Immature natural killer cell (primary cell): ENCODE measurements around the gene ASCL2. TPM values are rescaled to one million over a fixed set of nuclear protein-coding genes. Genes with fewer than 3 reads are reported as not detected.

Experiments used
- DNase-seq, 3 donors: peaks; one replicate each; pipeline ENCODE4 v3.0.0; 2022; ENCODE audit warnings: mixed read lengths in 1 of 3
- H3K27ac Mint-ChIP-seq, 6 donors: one replicate each; pipeline ENCODE4 v1.8.0; 2020; ENCODE audit warnings: mixed read lengths in 6 of 6, mild to moderate bottlenecking in 5 of 6, inconsistent platforms in 4 of 6, moderate library complexity in 3 of 6
- H3K27me3 Mint-ChIP-seq, 3 donors: one replicate each; pipeline ENCODE4 v1.8.0; 2020 to 2021; ENCODE audit warnings: low read depth in 3 of 3, mild to moderate bottlenecking in 3 of 3, mixed read lengths in 3 of 3, moderate library complexity in 3 of 3, inconsistent platforms in 1 of 3
- H3K36me3 Mint-ChIP-seq, 3 donors: one replicate each; pipeline ENCODE4 v1.8.0; 2020; ENCODE audit warnings: mixed read lengths in 3 of 3, inconsistent platforms in 2 of 3, mild to moderate bottlenecking in 2 of 3
- H3K4me1 Mint-ChIP-seq, 2 donors: one replicate each; pipeline ENCODE4 v1.8.0; 2020; ENCODE audit warnings: inconsistent platforms in 2 of 2, mild to moderate bottlenecking in 2 of 2, mixed read lengths in 2 of 2, moderate library complexity in 1 of 2
- H3K4me3 Mint-ChIP-seq, 5 donors: one replicate each; pipeline ENCODE4 v1.8.0; 2020; ENCODE audit warnings: mild to moderate bottlenecking in 5 of 5, mixed read lengths in 5 of 5, inconsistent platforms in 3 of 5, moderate library complexity in 3 of 5
- H3K9me3 Mint-ChIP-seq, 6 donors: one replicate each; pipeline ENCODE4 v1.8.0; 2020; ENCODE audit warnings: mild to moderate bottlenecking in 6 of 6, mixed read lengths in 6 of 6, inconsistent platforms in 4 of 6, moderate library complexity in 3 of 6
- polyA plus RNA-seq, 3 donors: library from polyadenylated mRNA; unstranded; fragments of 300-500 nt; fragmentation: Illumina TruSeq; gene quantifications; one replicate each; pipeline ENCODE4 v1.2.3, GENCODE V29; 2021

Gene ASCL2
- polyA plus RNA-seq, 3 donors from 2014 or later = 9.7 to 60.0 (median 18.2) TPM

GRCh38 chr11:2262301-2263070 lies 7.9 kb downstream of the ASCL2 start:
- H3K36me3 Mint-ChIP-seq = peaks cover 0 to 5% (median 0%) of the 10 kb centered on the region in 3 donors
- H3K27ac Mint-ChIP-seq = peak overlapping the region in 3 of 6 donors; percentile 19 to 79 (median 20)
- peaks cover 0 to 17% (median 6%) of the 10 kb centered on the region in 3 donors for H3K27me3 Mint-ChIP-seq
- no peak for DNase-seq
- H3K4me1 Mint-ChIP-seq = peaks cover 24 to 33% of the 10 kb centered on the region in 2 donors
- no peak overlapping the region for H3K4me3 Mint-ChIP-seq
- H3K9me3 Mint-ChIP-seq = no peaks in the 10 kb centered on the region

- no peak for DNase-seq
- H3K27ac Mint-ChIP-seq = peak overlapping the region in 2 of 6 donors; percentile 19 to 79
- peaks cover 0 to 5% (median 0%) of the 10 kb centered on the region in 3 donors for H3K36me3 Mint-ChIP-seq
- no peaks in the 10 kb centered on the region for H3K9me3 Mint-ChIP-seq
- H3K27me3 Mint-ChIP-seq = peaks cover 0 to 17% (median 6%) of the 10 kb centered on the region in 3 donors
- peaks cover 15 to 24% of the 10 kb centered on the region in 2 donors for H3K4me1 Mint-ChIP-seq
- no peak overlapping the region for H3K4me3 Mint-ChIP-seq
These were observed 8.8 kb downstream of the ASCL2 start for GRCh38 chr11:2261436-2262230.

DNA sequence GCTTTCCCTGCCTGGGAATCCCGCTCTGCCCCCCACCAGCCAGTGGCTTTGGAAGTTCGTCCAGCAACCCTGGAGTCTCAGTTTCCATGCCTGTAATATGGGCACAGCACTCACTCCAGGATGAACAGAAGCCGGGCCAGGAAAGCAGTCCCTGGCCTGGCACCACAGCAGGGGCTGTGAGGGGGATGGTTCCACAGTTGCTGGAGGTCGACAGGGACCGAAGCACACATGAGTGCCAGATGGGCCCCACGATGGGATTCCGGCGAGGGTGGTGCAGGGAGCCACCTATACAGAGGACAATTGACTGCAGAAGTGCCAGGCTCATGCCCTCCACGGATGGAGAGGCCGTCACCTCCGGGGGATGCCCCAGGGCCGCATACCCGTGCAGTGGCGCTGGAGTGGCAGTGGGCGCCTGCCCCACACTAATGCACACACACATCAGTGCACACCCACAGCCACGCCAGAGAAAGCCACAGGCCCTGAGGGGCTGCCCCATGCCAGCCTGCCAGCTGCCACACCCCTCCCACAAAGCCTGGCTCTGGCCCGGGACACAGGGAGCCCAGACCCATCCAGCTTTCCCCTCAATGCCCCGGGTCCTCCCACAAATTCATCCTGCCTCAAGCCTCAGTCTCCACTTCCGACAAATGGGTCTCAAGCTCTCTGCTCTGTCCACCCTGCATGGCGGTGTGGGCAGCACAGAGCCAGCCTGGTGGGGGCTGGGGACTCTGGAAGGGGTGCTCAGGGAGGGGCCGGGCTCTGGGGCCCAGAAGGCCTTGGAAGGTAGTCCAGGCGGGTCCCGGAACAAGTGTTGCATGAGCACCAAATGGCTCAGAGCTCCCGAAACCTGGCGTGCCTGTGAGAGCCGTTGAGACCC lies 9.7 kb downstream of the ASCL2 start:
- Mint-ChIP-seq H3K9me3 (no peaks in the 10 kb centered on the region), H3K27me3 (peaks cover 0 to 9% (median 0%) of the 10 kb centered on the region in 3 donors), H3K36me3 (no peaks in the 10 kb centered on the region), H3K4me3 (no peak overlapping the region), H3K27ac (no peak overlapping the region), H3K4me1 (peaks cover 6 to 15% of the 10 kb centered on the region in 2 donors)
- no peak for DNase-seq

DNA sequence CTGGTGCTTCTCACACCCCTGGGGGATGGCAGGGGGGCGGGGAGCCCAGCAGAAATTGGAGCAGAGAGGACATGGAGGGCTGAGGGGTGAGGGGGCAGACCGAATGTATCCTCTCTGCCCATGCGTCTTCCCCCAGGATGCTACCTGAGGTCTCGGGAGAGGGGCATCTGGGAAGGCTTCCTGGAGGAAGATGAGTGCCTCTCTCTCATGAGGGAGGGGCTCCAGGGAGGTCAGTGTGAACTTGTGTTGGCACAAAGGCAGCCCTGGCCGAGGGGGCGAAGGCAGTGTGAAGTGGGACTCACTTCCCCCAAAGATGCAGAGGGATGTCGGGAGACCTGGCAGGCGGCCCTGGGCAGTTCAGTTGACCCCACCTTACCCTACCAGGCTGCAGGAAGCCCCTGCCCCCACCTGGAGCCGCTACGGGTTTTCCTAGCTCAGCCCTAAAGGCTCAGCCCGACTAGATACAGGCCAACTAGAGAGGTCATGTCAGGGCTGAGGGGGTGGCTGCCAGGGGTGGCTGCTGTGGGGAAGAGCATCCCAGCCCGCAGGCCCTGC lies 10.4 kb downstream of the ASCL2 start:
- peaks cover 0 to 7% (median 0%) of the 10 kb centered on the region in 3 donors for H3K27me3 Mint-ChIP-seq
- H3K4me3 Mint-ChIP-seq = no peak overlapping the region
- H3K4me1 Mint-ChIP-seq = peaks cover 0 to 8% of the 10 kb centered on the region in 2 donors
- no peaks in the 10 kb centered on the region for H3K9me3 Mint-ChIP-seq
- H3K36me3 Mint-ChIP-seq = peaks cover 0 to under 1% (median 0%) of the 10 kb centered on the region in 3 donors
- DNase-seq = no peak
- H3K27ac Mint-ChIP-seq = no peak overlapping the region

- peaks cover 0 to 3% (median 0%) of the 10 kb centered on the region in 3 donors for H3K36me3 Mint-ChIP-seq
- peaks cover 0 to 7% (median 0%) of the 10 kb centered on the region in 3 donors for H3K27me3 Mint-ChIP-seq
- DNase-seq = no peak
- no peaks in the 10 kb centered on the region for H3K9me3 Mint-ChIP-seq
- H3K27ac Mint-ChIP-seq = no peak overlapping the region
- H3K4me1 Mint-ChIP-seq = peaks cover 0 to 2% of the 10 kb centered on the region in 2 donors
- H3K4me3 Mint-ChIP-seq = no peak overlapping the region
These were observed 10.9 kb downstream of the ASCL2 start for GRCh38 chr11:2259466-2259830.

GRCh38 chr11:2258501-2259465 lies 11.6 kb downstream of the ASCL2 start:
- Mint-ChIP-seq H3K9me3 (no peaks in the 10 kb centered on the region), H3K4me1 (no peaks in the 10 kb centered on the region), H3K4me3 (no peak overlapping the region), H3K27me3 (peaks cover 0 to 7% (median 0%) of the 10 kb centered on the region in 3 donors), H3K27ac (no peak overlapping the region), H3K36me3 (peaks cover 0 to 3% (median 0%) of the 10 kb centered on the region in 3 donors)
- DNase-seq = no peak

DNA sequence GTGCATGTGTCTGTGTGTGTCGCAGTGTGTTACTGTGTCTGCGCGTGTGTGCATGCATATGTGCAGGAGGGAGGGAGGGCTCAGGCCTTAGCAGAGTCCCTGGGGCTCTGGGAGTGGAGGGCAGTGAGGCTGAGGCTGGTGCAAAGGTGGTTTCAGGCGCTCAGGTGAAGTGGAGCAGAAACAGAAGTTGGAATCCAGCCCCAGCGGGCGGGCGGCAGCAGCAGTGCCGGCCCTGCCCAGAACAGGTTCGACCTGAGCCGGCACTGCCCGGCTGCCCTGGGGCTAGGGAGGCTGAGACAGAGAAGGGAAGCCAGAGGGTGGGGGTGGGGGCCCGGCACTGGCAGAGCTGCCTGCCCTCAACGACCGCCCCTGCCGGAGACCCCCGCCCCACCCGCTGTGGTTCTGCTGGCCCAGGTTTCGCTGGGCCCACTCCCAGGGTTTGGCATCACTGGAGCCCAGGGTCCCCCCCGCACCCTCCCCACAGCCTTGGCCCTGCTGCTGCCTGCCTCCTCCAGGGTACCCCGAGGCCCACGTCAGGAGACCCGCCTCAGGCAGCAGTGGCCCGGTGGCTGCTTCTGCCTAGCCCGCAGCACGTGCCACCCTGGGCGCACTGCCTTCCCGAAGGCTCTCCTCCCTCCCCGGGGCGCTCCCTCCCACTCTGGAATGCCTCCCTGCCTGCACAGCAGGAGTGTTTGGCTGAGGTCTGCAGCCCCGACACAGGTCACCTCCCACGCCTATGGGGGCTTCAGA lies 13.3 kb downstream of the ASCL2 start:
- Mint-ChIP-seq H3K27me3 (peaks cover 0 to 7% (median 0%) of the 10 kb centered on the region in 3 donors), H3K4me3 (no peak overlapping the region), H3K27ac (no peak overlapping the region), H3K4me1 (no peaks in the 10 kb centered on the region), H3K36me3 (peaks cover 0 to 3% (median 0%) of the 10 kb centered on the region in 3 donors), H3K9me3 (no peaks in the 10 kb centered on the region)
- DNase-seq = no peak

GRCh38 chr11:2256293-2256913 lies 14.0 kb downstream of the ASCL2 start:
- no peak for DNase-seq
- Mint-ChIP-seq H3K27me3 (peaks cover 0 to 6% (median 0%) of the 10 kb centered on the region in 3 donors), H3K36me3 (peaks cover 0 to 3% (median 0%) of the 10 kb centered on the region in 3 donors), H3K27ac (no peak overlapping the region), H3K9me3 (no peaks in the 10 kb centered on the region), H3K4me3 (no peak overlapping the region), H3K4me1 (no peaks in the 10 kb centered on the region)

GRCh38 chr11:2252018-2252417 lies 18.4 kb downstream of the ASCL2 start:
- Mint-ChIP-seq H3K4me1 (no peaks in the 10 kb centered on the region), H3K27ac (no peak overlapping the region), H3K36me3 (peaks cover 0 to 3% (median 0%) of the 10 kb centered on the region in 3 donors), H3K9me3 (no peaks in the 10 kb centered on the region), H3K4me3 (no peak overlapping the region), H3K27me3 (peaks cover 0 to 2% (median 0%) of the 10 kb centered on the region in 3 donors)
- no peak for DNase-seq

GRCh38 chr11:2251138-2251537 lies 19.2 kb downstream of the ASCL2 start:
- Mint-ChIP-seq H3K27me3 (peaks cover 0 to 2% (median 0%) of the 10 kb centered on the region in 3 donors), H3K36me3 (peaks cover 0 to 3% (median 0%) of the 10 kb centered on the region in 3 donors), H3K4me3 (no peak overlapping the region), H3K9me3 (no peaks in the 10 kb centered on the region), H3K4me1 (no peaks in the 10 kb centered on the region), H3K27ac (peak overlapping the region in 1 of 6 donors; percentile 40)
- no peak for DNase-seq

GRCh38 chr11:2250485-2250884 lies 19.9 kb downstream of the ASCL2 start:
- Mint-ChIP-seq H3K27me3 (peaks cover 0 to 2% (median 0%) of the 10 kb centered on the region in 3 donors), H3K36me3 (peaks cover 0 to 3% (median 0%) of the 10 kb centered on the region in 3 donors), H3K4me1 (no peaks in the 10 kb centered on the region), H3K9me3 (no peaks in the 10 kb centered on the region), H3K27ac (peak overlapping the region in 1 of 6 donors; percentile 48), H3K4me3 (no peak overlapping the region)
- no peak for DNase-seq
